Measurements from ENCODE around the gene PSMD14.

DNA sequence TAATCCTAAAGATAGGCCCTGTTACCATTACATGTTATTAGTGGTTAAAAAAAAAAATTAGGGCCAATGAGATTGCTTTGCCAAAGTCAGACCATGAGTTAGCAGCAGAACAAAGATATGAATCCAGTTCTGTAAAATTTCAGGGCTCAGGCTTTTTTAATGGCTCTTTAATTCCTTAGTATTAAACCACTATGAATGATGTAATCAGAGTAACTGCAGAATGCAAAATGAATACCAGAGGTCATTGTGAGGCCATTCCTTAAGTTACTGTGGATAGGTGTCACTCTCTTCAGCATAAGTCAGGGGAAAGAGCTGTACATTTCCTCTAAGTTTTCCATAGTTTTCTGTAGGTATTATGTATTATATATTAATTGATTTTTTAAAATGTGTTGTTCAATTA lies 65.7 kb downstream of the PSMD14 start:
- no peak for TF ChIP-seq TAF1 (IDR thresholded peaks at IDR 0.05; ENCODE audit: low read depth)
- TF ChIP-seq, protein P1, sequence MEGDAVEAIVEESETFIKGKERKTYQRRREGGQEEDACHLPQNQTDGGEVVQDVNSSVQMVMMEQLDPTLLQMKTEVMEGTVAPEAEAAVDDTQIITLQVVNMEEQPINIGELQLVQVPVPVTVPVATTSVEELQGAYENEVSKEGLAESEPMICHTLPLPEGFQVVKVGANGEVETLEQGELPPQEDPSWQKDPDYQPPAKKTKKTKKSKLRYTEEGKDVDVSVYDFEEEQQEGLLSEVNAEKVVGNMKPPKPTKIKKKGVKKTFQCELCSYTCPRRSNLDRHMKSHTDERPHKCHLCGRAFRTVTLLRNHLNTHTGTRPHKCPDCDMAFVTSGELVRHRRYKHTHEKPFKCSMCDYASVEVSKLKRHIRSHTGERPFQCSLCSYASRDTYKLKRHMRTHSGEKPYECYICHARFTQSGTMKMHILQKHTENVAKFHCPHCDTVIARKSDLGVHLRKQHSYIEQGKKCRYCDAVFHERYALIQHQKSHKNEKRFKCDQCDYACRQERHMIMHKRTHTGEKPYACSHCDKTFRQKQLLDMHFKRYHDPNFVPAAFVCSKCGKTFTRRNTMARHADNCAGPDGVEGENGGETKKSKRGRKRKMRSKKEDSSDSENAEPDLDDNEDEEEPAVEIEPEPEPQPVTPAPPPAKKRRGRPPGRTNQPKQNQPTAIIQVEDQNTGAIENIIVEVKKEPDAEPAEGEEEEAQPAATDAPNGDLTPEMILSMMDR (IDR thresholded peaks at IDR 0.05; ENCODE audit: poor library complexity, severe bottlenecking) = no peak
- TF ChIP-seq, protein P2, sequence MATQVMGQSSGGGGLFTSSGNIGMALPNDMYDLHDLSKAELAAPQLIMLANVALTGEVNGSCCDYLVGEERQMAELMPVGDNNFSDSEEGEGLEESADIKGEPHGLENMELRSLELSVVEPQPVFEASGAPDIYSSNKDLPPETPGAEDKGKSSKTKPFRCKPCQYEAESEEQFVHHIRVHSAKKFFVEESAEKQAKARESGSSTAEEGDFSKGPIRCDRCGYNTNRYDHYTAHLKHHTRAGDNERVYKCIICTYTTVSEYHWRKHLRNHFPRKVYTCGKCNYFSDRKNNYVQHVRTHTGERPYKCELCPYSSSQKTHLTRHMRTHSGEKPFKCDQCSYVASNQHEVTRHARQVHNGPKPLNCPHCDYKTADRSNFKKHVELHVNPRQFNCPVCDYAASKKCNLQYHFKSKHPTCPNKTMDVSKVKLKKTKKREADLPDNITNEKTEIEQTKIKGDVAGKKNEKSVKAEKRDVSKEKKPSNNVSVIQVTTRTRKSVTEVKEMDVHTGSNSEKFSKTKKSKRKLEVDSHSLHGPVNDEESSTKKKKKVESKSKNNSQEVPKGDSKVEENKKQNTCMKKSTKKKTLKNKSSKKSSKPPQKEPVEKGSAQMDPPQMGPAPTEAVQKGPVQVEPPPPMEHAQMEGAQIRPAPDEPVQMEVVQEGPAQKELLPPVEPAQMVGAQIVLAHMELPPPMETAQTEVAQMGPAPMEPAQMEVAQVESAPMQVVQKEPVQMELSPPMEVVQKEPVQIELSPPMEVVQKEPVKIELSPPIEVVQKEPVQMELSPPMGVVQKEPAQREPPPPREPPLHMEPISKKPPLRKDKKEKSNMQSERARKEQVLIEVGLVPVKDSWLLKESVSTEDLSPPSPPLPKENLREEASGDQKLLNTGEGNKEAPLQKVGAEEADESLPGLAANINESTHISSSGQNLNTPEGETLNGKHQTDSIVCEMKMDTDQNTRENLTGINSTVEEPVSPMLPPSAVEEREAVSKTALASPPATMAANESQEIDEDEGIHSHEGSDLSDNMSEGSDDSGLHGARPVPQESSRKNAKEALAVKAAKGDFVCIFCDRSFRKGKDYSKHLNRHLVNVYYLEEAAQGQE (IDR thresholded peaks at IDR 0.05; ENCODE audit: borderline replicate concordance) = no peak
- no peak for TF ChIP-seq EP300 (conservative IDR thresholded peaks at IDR 0.05; ENCODE audit: poor library complexity, severe bottlenecking)
- no peak for TF ChIP-seq SMC3 (conservative IDR thresholded peaks at IDR 0.05; ENCODE audit: poor library complexity)
- TF ChIP-seq RAD21 (conservative IDR thresholded peaks at IDR 0.05) = no peak
- no peak for TF ChIP-seq EZH2 (IDR thresholded peaks at IDR 0.05; ENCODE audit: borderline replicate concordance, insufficient read depth, low read length, poor library complexity, severe bottlenecking)
- TF ChIP-seq POLR2AphosphoS5 (IDR thresholded peaks at IDR 0.05) = no peak

Measured in neural cell (in vitro differentiated cells).